HG03521 (cell line): ENCODE results near the gene ACTR3C.
"Not testable (repeated sequence)": the region's sequence is repeated elsewhere in the genome, so short reads cannot be mapped to it uniquely, and the experiment has no call there.

Experiments
- ATAC-seq: cut with Tn5 transposase; IDR thresholded peaks from one replicate; pipeline ENCODE4 v1.9.1; 2021; ENCODE audit warnings: mild to moderate bottlenecking, moderate library complexity; ENCODE audit not compliant: unreplicated experiment

ACTR3C gene

DNA sequence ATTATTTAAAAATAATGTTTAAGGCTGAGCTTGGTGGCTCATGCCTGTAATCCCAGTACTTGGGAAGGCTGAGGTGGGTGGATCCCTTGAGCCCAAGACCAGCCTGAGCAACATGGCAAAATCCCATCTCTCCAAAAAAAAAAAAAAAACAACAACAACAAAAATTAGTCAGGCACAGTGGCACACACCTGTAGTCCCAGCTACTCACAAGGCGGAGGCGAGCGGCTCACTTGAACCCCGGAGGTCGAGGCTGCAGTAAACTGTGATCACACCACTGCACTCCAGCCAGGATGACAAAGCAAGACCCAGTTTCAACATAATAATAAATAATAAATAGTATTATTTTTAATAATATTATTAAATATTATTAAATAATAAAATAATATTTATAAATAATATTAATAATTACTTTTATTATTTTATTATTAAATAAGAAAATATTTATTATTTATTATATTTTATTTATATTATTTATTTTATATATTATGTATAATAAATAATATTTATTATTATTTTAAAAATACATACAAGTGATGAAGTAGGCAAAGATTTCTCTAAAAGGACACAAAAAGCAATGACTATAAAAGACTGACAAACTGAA, 8.6 kb downstream of the ACTR3C start:
- no peak for ATAC-seq

DNA sequence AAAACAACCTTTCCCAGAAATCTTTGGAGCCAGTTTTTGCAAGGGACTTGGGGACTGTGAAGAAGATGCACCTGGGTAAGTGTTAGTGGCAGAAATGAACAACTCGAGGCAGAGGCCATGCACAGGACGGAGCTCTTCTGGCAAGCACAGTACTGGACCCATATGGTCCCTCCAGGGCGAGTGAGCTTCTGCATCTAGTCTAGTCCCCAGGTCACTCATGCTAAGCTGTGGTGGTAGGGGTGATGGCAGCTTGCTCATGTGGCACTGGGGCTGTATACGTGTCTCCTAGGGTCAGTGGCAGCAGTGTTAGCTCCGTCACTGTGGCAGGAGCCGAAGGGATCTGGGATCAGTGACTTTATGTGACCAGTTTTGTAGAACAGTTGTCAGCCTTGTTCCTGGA, 9.5 kb downstream of the ACTR3C start:
- ATAC-seq: no peak

DNA sequence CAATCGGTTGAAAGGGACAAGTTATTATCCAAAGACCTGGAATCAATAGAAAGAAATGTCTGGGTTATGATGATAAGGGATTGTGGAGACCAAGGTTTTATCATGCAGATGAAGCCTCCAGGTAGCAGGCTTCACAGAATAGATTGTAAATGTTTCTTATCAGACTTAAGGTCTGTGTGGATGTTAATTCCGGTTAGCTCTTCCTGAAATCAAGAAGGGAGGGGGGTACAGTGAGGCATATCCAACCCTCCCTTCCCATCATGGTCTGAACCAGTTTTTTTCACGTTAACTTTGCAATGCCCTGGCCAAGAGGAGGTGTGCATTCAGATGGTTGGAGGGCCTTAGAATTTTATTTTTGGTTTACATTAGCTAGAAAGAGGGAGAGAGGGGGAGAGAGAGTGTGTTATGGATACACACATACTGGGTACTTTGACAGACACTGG, 10.0 kb downstream of the ACTR3C start:
- no peak for ATAC-seq

DNA sequence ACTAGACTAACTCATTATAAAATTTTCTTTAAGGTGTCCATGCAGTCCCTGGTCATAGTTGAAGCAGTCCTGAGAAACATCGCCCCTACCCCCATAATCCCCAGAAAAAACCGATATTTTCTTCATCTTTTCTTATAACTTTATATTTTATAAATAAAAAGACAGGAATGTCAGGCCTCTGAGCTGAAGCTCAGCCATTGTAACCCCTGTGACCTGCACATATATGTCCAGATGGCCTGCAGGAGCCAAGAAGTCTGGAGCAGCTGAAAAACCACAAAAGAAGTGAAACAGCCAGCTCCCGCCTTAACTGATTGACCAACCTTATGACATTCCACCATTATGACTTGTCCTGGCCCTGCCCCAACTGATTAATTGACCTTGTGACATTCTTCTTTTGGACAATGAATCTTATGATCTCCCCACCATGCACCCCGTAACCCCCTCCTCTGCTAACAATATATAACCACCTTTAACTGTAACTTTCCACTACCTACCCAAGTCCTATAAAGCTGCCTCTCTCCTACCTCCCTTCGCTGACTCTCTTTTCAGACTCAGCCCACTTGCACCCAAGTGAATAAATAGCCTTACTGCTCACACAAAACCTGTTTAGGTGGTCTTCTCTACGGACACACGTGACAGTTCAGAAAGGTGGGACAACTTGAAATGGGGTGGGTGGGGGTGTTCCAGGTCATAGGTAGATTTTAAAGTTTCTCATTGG, 10.5 kb downstream of the ACTR3C start:
- not testable (repeated sequence) for ATAC-seq

DNA sequence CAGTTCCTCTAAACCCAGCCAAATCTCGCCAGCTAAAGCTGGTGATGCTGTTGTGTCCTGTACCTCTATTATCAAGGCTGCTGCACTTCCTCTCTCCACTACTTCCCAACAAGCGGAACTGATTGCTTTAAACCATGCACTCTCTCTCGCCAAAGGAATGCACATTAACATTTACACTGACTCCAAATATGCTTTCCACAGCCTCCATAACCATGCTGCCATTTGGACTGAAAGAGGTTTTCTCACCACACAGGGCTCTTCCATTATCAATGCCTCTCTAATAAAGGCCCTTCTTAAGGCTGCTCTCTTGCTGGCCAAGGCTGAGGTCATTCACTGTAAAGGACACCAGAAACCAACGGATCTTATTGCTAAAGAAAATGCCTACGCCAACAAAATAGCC, 11.6 kb downstream of the ACTR3C start:
- ATAC-seq: no peak

DNA sequence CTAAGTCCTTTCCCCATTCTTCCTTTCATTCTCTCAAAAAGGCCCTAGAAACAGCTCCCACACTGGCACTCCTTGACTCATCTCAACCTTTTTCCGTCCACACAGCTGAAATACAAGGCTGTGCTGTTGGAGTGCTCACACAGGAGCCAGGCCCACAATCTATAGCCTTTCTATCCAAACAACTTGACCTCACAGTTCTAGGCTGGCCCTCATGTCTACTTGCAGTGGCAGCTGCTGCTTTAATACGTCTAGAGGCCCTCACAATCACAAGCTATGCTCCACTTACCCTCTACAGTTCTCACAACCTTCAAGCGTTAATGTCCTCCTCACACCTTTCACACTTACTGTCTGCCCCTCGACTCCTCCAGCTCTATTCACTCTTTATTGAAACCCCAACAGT, 12.2 kb downstream of the ACTR3C start:
- no peak for ATAC-seq

DNA sequence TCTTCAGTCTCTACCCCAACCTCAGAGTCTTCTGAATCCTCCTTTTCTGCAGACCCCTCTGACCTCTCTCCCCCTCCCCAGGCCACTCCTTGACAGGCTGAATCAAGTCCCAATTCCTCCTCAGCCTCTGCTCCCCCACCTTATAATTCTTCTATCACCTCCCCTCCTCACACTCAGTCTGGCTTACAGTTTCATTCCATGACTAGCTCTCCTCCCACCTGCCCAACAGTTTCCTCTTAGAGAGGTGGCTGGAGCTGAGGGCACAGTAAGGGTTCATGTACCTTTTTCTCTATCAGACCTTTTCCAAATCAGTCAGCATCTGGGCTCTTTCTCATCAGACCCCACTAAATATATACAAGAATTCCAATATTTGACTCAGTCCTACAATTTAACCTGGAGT, 14.8 kb downstream of the ACTR3C start:
- no peak for ATAC-seq

DNA sequence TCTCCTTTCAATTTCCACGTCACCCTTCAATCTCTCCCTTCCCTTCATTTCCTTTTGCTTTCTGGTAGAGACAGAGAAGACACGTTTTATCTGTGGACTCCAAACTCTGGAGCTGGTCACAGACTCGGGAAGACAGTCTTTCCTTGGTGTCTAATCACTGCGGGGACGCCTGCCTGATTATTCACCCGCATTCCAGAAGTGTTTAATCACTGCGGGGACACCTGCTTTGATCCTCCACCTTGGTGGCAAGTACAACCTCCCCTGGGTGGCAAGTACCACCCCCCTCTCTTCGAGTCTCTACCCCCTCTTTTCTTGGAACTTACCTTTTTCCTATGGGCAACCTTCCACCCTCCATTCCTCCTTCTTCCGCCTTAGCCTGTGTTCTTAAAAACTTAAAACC, 15.4 kb downstream of the ACTR3C start:
- ATAC-seq: no peak

DNA sequence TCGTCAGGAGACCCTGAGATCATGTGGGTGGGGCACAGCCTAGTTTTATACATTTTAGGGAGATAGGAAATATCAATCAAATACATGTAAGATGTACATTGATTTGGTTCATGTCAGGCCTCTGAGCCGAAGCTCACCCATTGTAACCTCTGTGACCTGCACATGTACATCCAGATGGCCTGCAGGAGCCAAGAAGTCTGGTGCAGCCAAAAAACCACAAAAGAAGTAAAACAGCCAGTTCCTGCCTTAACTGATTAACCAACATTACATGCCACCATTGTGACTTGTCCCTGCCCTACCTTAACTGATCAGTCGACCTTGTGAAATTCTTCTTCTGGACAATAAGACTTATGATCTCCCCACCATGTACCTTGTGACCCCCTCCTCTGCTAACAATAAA, 16.2 kb downstream of the ACTR3C start:
- no peak for ATAC-seq

DNA sequence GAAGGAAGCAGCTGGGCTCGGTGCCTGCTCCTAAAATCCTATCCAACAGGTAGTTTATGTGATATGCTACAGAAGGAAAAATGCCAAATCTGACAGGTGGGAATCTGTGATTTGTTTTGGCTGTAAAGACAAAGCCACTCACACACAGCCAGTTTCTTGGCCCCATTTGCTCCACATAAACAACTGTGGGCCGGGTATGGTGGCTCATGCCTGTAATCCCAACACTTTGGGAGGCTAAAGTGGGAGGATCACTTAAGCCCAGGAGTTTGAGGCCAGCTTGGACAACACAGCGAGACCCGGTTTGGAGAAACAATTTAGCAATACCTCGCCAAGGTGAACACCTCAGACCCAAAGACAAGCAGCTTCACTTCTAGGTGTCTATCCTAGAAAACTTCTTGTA, 17.0 kb downstream of the ACTR3C start:
- ATAC-seq: not testable (repeated sequence)

DNA sequence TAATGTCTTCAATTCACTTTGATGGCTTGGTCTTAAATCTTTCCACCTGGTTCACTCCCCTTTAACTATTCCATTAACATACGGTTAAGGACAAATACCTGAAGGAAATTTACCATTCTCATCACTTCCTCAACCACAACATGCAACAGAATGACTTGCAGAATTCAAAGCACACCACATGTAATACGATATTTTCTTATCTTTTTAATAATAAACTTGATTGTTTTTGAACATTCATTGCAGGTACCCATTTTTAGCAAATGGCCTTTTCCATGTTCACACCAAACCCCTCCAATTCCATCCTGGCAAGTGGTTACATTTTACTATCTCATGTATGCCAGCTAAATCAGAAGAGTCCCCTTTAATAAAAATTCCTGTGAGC, 17.5 kb downstream of the ACTR3C start:
- ATAC-seq: not testable (repeated sequence)

DNA sequence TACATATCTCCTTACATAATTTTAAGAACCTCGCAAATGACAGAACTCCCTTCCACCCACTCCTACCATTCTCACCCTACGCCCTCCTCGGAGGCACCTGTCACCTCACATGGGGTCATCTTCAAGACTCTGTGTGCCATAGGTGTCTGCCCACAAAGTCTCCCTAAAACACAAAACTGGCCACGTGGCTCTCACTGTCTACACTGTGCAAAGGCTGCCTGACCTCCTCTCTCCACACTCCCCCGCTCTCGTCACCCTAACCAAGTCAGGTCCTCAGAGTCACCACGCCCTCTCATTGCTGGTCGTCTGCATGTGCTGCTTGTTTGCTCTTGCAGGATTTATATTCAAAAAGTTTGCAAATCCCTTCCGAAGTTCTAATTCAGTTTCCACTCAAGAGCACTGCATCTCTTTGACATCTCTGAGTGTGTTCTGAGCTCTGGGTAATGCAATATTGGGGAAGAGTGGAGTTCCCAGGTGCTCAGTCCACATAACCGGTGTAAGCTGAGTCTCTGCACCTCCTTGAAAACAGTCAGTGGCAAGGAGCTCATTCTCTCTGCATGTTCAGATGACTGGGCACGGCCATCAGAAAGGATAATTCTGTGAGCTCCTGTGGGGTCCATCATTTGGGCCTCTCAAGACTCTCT, 18.0 kb downstream of the ACTR3C start:
- not testable (repeated sequence) for ATAC-seq

DNA sequence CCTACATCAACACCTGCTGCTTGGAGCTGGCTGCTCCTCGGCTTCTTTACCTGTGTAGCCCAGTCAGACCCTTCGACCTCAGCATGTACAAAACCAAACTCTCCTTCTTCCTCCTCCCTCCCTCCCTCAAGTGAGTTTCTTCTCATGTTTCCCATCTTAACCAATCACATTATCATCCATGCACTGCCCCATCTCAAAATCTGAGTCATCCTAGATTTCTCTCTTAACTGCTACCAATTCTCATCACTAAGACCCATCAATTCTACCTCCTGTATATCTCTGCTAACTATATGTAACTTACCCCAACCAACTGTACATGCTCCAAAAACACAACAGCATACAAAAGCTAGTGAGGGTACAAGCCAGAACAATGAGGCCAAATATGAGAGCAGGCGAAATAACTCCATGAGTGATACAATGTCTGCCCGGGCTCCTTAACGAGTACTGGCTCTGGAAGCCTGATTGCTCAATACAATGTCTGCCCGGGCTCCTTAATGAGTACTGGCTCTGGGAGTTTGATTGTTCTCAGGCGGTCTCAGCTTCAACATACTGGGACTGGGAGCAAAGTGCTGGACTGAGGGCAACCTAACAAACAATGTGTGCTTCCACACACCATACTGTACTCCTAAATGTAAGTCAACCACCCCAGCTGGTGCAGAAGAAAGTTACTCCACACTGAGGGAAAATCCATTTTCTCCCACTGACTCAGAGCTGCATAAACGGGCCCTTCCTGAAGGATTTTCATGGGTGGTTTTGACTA, 18.7 kb downstream of the ACTR3C start:
- not testable (repeated sequence) for ATAC-seq

DNA sequence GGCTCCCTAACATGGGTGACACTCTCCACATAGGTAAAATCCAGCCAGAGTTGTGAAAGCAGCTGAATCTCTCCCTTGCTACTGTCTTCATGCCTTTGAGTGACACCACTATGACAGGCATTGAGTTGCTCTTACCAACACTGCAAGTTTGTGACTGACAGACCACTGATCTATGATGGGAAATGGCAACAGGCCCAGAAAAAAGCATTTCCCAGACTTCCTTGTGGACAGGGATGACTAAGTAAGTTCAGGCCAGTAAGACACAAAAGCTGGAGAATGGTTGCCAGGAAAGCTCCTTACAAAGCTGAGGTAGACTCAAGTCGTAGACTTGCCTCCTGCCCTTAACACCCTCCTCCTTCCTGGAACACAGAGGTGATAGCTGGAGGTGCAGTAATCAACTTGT, 20.4 kb downstream of the ACTR3C start:
- ATAC-seq: not testable (repeated sequence)

DNA sequence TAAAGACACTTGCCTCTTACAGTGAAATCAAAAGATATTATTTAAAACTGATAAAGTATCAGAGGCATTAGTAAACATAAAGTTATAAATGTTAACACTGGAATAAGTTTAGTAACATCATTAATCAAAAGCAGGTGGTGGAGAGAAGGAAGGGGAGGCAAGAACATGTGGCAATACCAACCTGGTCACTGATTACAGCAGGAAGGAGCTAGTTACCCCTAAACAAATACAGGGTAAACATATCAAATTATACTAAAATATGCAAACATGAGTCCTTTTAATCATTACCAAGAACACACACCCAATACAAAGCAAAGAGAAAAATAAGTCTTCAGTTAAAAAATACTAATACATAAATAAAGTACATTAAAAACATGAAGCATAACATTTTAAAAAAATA, 25.4 kb downstream of the ACTR3C start:
- ATAC-seq: not testable (repeated sequence)

DNA sequence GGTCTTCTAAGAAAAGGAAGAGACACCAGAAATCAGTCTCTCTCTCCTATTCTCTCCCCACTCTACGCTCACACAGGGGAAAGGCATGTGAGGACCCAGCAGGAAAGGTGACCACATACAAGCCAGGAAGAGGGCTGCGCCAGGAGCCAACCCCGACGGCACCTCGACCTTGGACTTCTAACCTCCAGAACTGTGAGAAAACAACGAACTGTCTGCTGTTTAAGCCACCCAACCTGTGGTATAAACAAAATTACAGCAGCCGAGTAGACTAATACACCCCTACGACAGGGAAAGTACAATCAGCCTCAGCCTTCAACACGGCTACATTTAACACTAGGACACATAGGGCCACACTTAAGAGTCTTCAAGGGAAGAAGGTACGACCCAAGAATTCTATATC, 26.5 kb downstream of the ACTR3C start:
- not testable (repeated sequence) for ATAC-seq

DNA sequence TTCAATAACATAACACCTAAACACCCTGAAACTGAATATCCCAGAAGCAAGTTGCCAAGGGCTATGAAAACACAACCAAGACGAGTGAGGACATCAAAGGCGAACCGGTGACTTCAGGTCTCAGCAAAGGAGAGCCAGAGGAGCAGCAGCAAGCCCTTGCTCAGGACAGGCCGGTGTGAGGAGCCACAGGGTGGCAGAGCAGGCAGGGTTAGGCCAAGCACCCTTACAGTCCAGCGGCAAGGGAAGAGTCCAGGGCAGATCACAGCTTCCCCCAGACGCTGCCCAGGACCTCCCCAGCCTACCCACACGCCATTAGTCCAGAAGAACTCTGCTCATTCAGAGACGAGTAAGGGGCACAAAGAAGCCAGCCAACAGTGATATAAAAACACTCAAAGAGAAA, 27.7 kb downstream of the ACTR3C start:
- not testable (repeated sequence) for ATAC-seq

DNA sequence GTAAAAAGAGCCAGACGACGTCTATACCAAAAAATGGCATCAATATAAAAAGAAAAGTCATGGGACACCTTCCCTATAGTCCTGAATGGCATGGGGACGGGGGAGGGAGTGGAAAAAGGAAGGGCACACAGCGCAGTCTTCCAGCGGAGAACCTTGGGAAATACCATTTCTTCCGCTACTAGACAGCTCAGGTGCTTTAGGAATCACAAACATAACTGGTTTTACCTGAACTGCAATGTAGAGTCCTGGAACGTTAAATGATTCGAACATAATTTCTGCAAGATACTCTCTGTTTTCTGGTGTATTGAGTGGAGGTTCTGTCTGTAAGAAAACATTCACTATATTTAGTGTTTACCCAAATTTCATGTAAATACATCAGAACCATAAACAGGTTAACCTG, 28.3 kb downstream of the ACTR3C start:
- not testable (repeated sequence) for ATAC-seq

DNA sequence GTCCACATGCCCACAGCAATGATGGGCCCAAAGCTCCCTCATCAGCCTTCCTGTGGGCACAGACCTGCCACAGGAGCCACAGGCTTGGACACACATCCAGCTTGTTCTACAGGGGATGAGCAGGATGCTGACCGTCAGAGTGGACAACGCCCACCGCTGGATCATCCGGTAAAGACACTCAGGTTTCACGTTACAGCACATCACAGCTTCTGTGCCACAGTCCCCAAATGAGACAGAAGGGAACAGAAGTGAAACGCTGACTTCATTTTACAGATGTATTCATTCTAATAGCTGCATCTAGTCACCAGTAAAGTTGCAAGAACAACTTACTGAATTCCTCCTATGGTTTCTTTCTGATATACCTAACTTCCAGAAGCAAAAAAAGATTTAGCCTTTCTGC, 33.0 kb downstream of the ACTR3C start:
- ATAC-seq: not testable (repeated sequence)

DNA sequence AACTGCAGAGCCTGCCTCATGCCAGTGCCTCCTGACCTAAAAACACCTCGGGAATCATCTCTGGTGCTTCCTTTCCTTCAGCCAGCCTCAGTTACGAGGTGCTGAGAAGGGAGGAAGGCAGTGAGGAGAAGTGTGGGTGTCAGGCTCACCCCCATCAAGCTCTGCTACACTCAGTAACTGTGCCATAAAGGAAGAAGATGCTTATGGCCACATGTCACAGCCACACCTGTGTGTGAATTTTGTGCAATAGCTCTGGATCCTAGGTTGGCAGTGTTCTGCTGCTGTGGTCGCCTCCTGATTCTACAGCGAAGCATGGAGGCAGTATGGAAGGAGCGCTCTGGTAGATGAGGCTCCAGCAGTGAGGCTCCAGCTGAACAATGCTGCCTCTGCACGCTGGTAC, 34.5 kb downstream of the ACTR3C start:
- not testable (repeated sequence) for ATAC-seq

DNA sequence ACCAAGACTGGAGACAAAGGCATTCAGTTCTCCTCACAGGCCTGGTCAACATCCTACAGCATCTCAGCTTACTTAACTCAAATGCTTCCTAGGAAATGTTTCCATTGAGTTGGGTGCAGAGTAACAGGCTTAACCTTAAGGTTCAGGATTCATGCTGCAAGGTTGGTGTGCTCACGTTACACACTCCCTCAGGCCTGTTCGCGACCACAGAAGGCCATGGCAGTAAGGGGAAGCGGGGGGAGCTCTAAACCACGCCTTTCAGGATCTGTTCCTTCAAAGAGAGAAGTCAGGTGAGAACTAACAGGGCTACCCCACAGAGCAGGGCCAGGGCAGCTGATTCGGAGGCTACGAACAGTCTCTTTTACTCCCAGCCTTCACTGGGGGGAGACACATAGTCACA, 35.5 kb downstream of the ACTR3C start:
- not testable (repeated sequence) for ATAC-seq
